Astrocyte (in vitro differentiated cells and primary cell): ENCODE results near the gene UPB1.

Experiments used
- EZH2 ChIP-seq: IDR thresholded peaks from 2 replicates; pipeline ENCODE4 v1.6.1; 2012; ENCODE audit warnings: mild to moderate bottlenecking, low read length, inconsistent platforms; ENCODE audit not compliant: insufficient read depth
- TF ChIP-seq, protein P1 (sequence below): IDR thresholded peaks from 2 replicates; pipeline ENCODE4 v1.5.1; 2011; ENCODE audit warnings: low read depth, mild to moderate bottlenecking, inconsistent platforms, low read length, moderate library complexity; ENCODE audit not compliant: insufficient read depth

DNA sequence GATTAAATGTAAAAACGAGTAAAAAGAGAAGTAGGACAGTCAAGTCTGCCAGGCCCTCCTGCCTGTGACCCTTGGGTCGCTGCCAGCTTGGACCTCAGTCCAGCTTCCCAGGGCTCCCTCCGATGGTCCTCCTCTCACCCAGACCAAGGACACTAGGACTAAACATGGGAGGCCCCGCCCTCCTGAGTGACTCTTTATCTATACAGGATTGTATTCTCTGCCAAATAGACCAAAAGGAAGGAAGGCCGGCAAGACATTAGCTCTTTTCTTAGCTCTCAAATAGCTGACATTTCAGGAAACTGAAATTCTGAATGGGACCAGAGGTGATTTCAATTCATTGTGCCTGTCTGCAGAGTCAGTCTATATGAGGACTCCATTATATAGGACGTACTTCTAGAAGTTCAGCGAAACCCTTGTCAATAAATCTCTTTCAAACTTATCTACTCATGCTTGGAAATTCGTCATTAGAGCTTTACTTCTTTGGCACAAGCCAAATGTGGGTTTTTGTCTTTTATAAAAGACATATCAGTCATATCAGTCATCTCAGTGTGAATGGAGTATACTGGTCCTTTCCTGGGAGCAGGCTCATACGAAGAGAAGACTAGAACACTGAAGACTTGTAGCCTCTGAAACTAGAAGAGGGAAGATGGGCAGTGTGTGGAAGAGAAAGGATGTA lies 39.2 kb upstream of the UPB1 start:
- TF ChIP-seq, protein P1, sequence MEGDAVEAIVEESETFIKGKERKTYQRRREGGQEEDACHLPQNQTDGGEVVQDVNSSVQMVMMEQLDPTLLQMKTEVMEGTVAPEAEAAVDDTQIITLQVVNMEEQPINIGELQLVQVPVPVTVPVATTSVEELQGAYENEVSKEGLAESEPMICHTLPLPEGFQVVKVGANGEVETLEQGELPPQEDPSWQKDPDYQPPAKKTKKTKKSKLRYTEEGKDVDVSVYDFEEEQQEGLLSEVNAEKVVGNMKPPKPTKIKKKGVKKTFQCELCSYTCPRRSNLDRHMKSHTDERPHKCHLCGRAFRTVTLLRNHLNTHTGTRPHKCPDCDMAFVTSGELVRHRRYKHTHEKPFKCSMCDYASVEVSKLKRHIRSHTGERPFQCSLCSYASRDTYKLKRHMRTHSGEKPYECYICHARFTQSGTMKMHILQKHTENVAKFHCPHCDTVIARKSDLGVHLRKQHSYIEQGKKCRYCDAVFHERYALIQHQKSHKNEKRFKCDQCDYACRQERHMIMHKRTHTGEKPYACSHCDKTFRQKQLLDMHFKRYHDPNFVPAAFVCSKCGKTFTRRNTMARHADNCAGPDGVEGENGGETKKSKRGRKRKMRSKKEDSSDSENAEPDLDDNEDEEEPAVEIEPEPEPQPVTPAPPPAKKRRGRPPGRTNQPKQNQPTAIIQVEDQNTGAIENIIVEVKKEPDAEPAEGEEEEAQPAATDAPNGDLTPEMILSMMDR: no peak
- no peak for TF ChIP-seq EZH2
